ENCODE measurements around the gene B3GNT9. TPM values are rescaled to one million over a fixed set of nuclear protein-coding genes. Genes with fewer than 3 reads are reported as not detected.
A peak's percentile ranks its signal among the peaks of the same experiment; 100 is the strongest.

B3GNT9 gene
- total RNA-seq, 1 experiment from 2014 or later, result 11.5 TPM

- intact Hi-C loops (cut with micrococcal nuclease; ENCODE audit: unreplicated experiment) (no loop called here), in situ Hi-C loops (cut with HindIII; ENCODE audit: low pct_unique_long_range_greater_than_20kb, low sequenced_read_pairs) (no loop called here)
- DNase-seq (ENCODE audit: low read depth, low spot score) (no peak), ATAC-seq (no peak)
- BruUV-seq (replicated peaks), result no TSS peak
- Histone ChIP-seq H3K36me3 (ENCODE audit: control insufficient read depth, insufficient read depth, low read length) (no peaks in the 10 kb centered on the region; the same call in 1 of the 2 replicates), H3K4me3 (ENCODE audit: low read depth in 2 of 2, low read length in 2 of 2) (peak overlapping the region; percentile 51 to 64), H3K4me1 (ENCODE audit: control insufficient read depth, insufficient read depth, low read length) (peaks cover 14% of the 10 kb centered on the region), H3K27ac (ENCODE audit: low read length) (peak overlapping the region; percentile 18), H3K9me3 (ENCODE audit: control insufficient read depth, insufficient read depth, low read depth, low read length) (no peaks in the 10 kb centered on the region), H3K27me3 (ENCODE audit: control insufficient read depth, insufficient read depth, low read length) (no peaks in the 10 kb centered on the region)
- ChIA-PET CTCF (no interaction called here), POLR2A (interaction anchor here (0.5 kb wide), 1 partner anchor 21 kb away, joined by 8 read pairs; no protein-coding TSS in a partner anchor)
- TF ChIP-seq SIN3A (IDR thresholded peaks at IDR 0.05; ENCODE audit: borderline replicate concordance, insufficient read depth, low read depth, low read length) (no peak), POLR2AphosphoS5 (IDR thresholded peaks at IDR 0.05; ENCODE audit: low read depth, low read length) (no peak)
- TF ChIP-seq, protein P1, sequence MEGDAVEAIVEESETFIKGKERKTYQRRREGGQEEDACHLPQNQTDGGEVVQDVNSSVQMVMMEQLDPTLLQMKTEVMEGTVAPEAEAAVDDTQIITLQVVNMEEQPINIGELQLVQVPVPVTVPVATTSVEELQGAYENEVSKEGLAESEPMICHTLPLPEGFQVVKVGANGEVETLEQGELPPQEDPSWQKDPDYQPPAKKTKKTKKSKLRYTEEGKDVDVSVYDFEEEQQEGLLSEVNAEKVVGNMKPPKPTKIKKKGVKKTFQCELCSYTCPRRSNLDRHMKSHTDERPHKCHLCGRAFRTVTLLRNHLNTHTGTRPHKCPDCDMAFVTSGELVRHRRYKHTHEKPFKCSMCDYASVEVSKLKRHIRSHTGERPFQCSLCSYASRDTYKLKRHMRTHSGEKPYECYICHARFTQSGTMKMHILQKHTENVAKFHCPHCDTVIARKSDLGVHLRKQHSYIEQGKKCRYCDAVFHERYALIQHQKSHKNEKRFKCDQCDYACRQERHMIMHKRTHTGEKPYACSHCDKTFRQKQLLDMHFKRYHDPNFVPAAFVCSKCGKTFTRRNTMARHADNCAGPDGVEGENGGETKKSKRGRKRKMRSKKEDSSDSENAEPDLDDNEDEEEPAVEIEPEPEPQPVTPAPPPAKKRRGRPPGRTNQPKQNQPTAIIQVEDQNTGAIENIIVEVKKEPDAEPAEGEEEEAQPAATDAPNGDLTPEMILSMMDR (IDR thresholded peaks at IDR 0.05), result no peak
Measured at GRCh38 chr16:67174706-67175231, 24.0 kb upstream of the B3GNT9 start.

DNA sequence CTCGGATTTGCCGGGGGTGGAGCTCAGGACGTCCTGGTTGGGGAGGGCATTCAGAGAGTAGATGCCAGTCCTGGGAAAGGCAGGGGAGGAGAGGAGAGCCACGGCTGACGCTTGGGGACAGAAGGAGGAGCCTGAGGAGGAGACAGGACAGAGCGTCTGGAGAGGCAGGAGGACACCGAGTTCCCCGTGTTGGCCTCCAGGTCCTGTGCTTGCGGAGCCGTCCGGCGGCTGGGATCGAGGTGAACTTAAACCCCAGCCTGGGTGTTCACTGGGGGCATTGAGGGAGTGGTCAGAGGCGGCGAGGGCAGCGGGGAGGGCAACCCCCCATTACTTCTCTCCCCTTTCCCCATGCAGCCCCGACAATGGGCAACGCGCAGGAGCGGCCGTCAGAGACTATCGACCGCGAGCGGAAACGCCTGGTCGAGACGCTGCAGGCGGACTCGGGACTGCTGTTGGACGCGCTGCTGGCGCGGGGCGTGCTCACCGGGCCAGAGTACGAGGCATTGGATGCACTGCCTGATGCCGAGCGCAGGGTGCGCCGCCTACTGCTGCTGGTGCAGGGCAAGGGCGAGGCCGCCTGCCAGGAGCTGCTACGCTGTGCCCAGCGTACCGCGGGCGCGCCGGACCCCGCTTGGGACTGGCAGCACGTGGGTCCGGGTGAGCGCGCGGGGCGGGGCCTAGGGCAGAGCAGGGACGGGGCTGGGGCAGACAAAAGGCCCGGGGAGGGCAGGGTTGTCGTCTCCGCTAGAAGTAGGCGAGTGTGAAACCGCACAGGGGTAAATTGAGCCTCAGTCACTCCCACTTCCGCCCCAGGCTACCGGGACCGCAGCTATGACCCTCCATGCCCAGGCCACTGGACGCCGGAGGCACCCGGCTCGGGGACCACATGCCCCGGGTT is 23.3 kb upstream of the B3GNT9 start:
- peaks cover 18% of the 10 kb centered on the region for H3K4me1 ChIP-seq (ENCODE audit: control insufficient read depth, insufficient read depth, low read length)
- BruUV-seq (replicated peaks), result TSS peak; percentile 50
- in situ Hi-C loops (cut with HindIII; ENCODE audit: low pct_unique_long_range_greater_than_20kb, low sequenced_read_pairs), result no loop called here
- H3K27me3 ChIP-seq (ENCODE audit: control insufficient read depth, insufficient read depth, low read length), result no peaks in the 10 kb centered on the region
- no peaks in the 10 kb centered on the region; the same call in 1 of the 2 replicates for H3K36me3 ChIP-seq (ENCODE audit: control insufficient read depth, insufficient read depth, low read length)
- intact Hi-C loops (cut with micrococcal nuclease; ENCODE audit: unreplicated experiment), result no loop called here
- TF ChIP-seq, protein P1 (IDR thresholded peaks at IDR 0.05), result peak; percentile 34
- TF ChIP-seq, protein P2, sequence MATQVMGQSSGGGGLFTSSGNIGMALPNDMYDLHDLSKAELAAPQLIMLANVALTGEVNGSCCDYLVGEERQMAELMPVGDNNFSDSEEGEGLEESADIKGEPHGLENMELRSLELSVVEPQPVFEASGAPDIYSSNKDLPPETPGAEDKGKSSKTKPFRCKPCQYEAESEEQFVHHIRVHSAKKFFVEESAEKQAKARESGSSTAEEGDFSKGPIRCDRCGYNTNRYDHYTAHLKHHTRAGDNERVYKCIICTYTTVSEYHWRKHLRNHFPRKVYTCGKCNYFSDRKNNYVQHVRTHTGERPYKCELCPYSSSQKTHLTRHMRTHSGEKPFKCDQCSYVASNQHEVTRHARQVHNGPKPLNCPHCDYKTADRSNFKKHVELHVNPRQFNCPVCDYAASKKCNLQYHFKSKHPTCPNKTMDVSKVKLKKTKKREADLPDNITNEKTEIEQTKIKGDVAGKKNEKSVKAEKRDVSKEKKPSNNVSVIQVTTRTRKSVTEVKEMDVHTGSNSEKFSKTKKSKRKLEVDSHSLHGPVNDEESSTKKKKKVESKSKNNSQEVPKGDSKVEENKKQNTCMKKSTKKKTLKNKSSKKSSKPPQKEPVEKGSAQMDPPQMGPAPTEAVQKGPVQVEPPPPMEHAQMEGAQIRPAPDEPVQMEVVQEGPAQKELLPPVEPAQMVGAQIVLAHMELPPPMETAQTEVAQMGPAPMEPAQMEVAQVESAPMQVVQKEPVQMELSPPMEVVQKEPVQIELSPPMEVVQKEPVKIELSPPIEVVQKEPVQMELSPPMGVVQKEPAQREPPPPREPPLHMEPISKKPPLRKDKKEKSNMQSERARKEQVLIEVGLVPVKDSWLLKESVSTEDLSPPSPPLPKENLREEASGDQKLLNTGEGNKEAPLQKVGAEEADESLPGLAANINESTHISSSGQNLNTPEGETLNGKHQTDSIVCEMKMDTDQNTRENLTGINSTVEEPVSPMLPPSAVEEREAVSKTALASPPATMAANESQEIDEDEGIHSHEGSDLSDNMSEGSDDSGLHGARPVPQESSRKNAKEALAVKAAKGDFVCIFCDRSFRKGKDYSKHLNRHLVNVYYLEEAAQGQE (IDR thresholded peaks at IDR 0.05; ENCODE audit: insufficient read depth in 1 of 2, low read depth in 2 of 2, low read length in 1 of 2), result no peak
- ATAC-seq, result peak; percentile 79
- H3K4me3 ChIP-seq (ENCODE audit: low read depth in 2 of 2, low read length in 2 of 2), result peak overlapping the region; percentile 51 to 64
- peak overlapping the region; percentile 18 for H3K27ac ChIP-seq (ENCODE audit: low read length)
- CTCF ChIA-PET, result interaction anchor here (0.7 kb wide), 1 partner anchor 220 kb away, joined by 3 read pairs; no protein-coding TSS in a partner anchor
- POLR2A ChIA-PET, result interaction anchor here (0.5 kb wide), 1 partner anchor 21 kb away, joined by 8 read pairs; no protein-coding TSS in a partner anchor
- DNase-seq (ENCODE audit: low read depth, low spot score), result no peak
- H3K9me3 ChIP-seq (ENCODE audit: control insufficient read depth, insufficient read depth, low read depth, low read length), result no peaks in the 10 kb centered on the region

Measured in Panc1 (cell line).